Measurements from ENCODE around the gene CEBPZOS. TPM values are rescaled to one million over a fixed set of nuclear protein-coding genes. Genes with fewer than 3 reads are reported as not detected.
A peak's percentile ranks its signal among the peaks of the same experiment; 100 is the strongest.
"Not testable (repeated sequence)": the region's sequence is repeated elsewhere in the genome, so short reads cannot be mapped to it uniquely, and the experiment has no call there.

Gene CEBPZOS
- total RNA-seq, 3 donors from 2014 or later (not counting 1 experiment from before 2014, with no cell fraction given): 30.3 to 37.0 (median 30.9) TPM

GRCh38 chr2:37205689-37206341 is 9.5 kb downstream of the CEBPZOS start:
- ATAC-seq (no peak), DNase-seq (no peak)
- Histone ChIP-seq H3K4me3 (ENCODE audit: low read length) (no peak overlapping the region), H3K36me3 (ENCODE audit: control insufficient read depth, insufficient read depth, low read length) (peaks cover 77% of the 10 kb centered on the region), H3K27ac (ENCODE audit: low read length) (no peak overlapping the region), H3K4me1 (ENCODE audit: control insufficient read depth, insufficient read depth, low read length) (no peaks in the 10 kb centered on the region), H3K9me3 (ENCODE audit: control insufficient read depth, insufficient read depth, low read length) (no peaks in the 10 kb centered on the region), H3K27me3 (ENCODE audit: control insufficient read depth, insufficient read depth, low read length) (no peaks in the 10 kb centered on the region)
- no peak overlapping the region for H3K4me3 Mint-ChIP-seq
- WGBS (ENCODE audit: insufficient coverage): 96% methylated on average over 5 of the region's 5 CpGs
- peaks cover 2 to 14% of the 10 kb centered on the region in 2 donors for H3K9me3 Mint-ChIP-seq
- H3K36me3 Mint-ChIP-seq: peaks cover 64% of the 10 kb centered on the region
- H3K27me3 Mint-ChIP-seq (ENCODE audit: low read depth in 2 of 2): no peaks in the 10 kb centered on the region
- H3K4me1 Mint-ChIP-seq: peaks cover 13 to 21% of the 10 kb centered on the region in 2 donors
- peak overlapping the region; percentile 10 to 63 for H3K27ac Mint-ChIP-seq
- no peak for TF ChIP-seq CTCF (IDR thresholded peaks at IDR 0.05)
- intact Hi-C loops (cut with micrococcal nuclease): no loop called here

GRCh38 chr2:37206760-37207159 is 10.5 kb downstream of the CEBPZOS start:
- H3K4me1 ChIP-seq (ENCODE audit: control insufficient read depth, insufficient read depth, low read length); H3K27ac ChIP-seq (ENCODE audit: low read length); DNase-seq; H3K27me3 Mint-ChIP-seq (ENCODE audit: low read depth in 2 of 2); H3K4me3 ChIP-seq (ENCODE audit: low read length); ATAC-seq; intact Hi-C loops (cut with micrococcal nuclease); H3K27ac Mint-ChIP-seq; H3K9me3 ChIP-seq (ENCODE audit: control insufficient read depth, insufficient read depth, low read length); H3K27me3 ChIP-seq (ENCODE audit: control insufficient read depth, insufficient read depth, low read length); H3K4me3 Mint-ChIP-seq: not testable (repeated sequence)
- Mint-ChIP-seq H3K4me1 (peaks cover 9 to 18% of the 10 kb centered on the region in 2 donors), H3K9me3 (peaks cover 2 to 14% of the 10 kb centered on the region in 2 donors), H3K36me3 (peaks cover 72% of the 10 kb centered on the region)
- H3K36me3 ChIP-seq (ENCODE audit: control insufficient read depth, insufficient read depth, low read length): peaks cover 77% of the 10 kb centered on the region
- no CpG with 5 or more reads among the region's 2 CpGs for WGBS (ENCODE audit: insufficient coverage)

GRCh38 chr2:37211212-37211611 is 14.9 kb downstream of the CEBPZOS start:
- H3K9me3 ChIP-seq (ENCODE audit: control insufficient read depth, insufficient read depth, low read length): no peaks in the 10 kb centered on the region
- no peaks in the 10 kb centered on the region for H3K27me3 ChIP-seq (ENCODE audit: control insufficient read depth, insufficient read depth, low read length)
- no peak overlapping the region for H3K4me3 ChIP-seq (ENCODE audit: low read length)
- TF ChIP-seq CTCF (IDR thresholded peaks at IDR 0.05): no peak
- no peak for DNase-seq
- H3K4me3 Mint-ChIP-seq: no peak overlapping the region
- intact Hi-C loops (cut with micrococcal nuclease): no loop called here
- H3K27ac Mint-ChIP-seq: no peak overlapping the region
- H3K36me3 Mint-ChIP-seq: peaks cover 63% of the 10 kb centered on the region
- peaks cover 0 to 8% of the 10 kb centered on the region in 2 donors for H3K4me1 Mint-ChIP-seq
- peaks cover 89% of the 10 kb centered on the region for H3K36me3 ChIP-seq (ENCODE audit: control insufficient read depth, insufficient read depth, low read length)
- no peaks in the 10 kb centered on the region for H3K4me1 ChIP-seq (ENCODE audit: control insufficient read depth, insufficient read depth, low read length)
- H3K27me3 Mint-ChIP-seq (ENCODE audit: low read depth in 2 of 2): no peaks in the 10 kb centered on the region
- no peak for ATAC-seq
- H3K27ac ChIP-seq (ENCODE audit: low read length): no peak overlapping the region
- peaks cover 2 to 14% of the 10 kb centered on the region in 2 donors for H3K9me3 Mint-ChIP-seq

- intact Hi-C loops (cut with micrococcal nuclease): no loop called here
- DNase-seq: no peak
- Mint-ChIP-seq H3K4me3 (no peak overlapping the region), H3K27me3 (ENCODE audit: low read depth in 2 of 2) (no peaks in the 10 kb centered on the region), H3K27ac (no peak overlapping the region), H3K9me3 (peaks cover 2 to 11% of the 10 kb centered on the region in 2 donors), H3K4me1 (peaks cover 0 to 8% of the 10 kb centered on the region in 2 donors), H3K36me3 (peaks cover 58% of the 10 kb centered on the region)
- Histone ChIP-seq H3K4me1 (ENCODE audit: control insufficient read depth, insufficient read depth, low read length) (no peaks in the 10 kb centered on the region), H3K36me3 (ENCODE audit: control insufficient read depth, insufficient read depth, low read length) (peaks cover 90% of the 10 kb centered on the region), H3K27me3 (ENCODE audit: control insufficient read depth, insufficient read depth, low read length) (no peaks in the 10 kb centered on the region), H3K4me3 (ENCODE audit: low read length) (no peak overlapping the region), H3K9me3 (ENCODE audit: control insufficient read depth, insufficient read depth, low read length) (no peaks in the 10 kb centered on the region), H3K27ac (ENCODE audit: low read length) (no peak overlapping the region)
- 100% methylated on average over 1 of the region's 3 CpGs for WGBS (ENCODE audit: insufficient coverage)
- no peak for ATAC-seq
- no peak for TF ChIP-seq CTCF (IDR thresholded peaks at IDR 0.05)
Observed at GRCh38 chr2:37211939-37212338, 15.6 kb downstream of the CEBPZOS start.

Measured in natural killer cell (primary cell).